Suppressor macrophage treated with lipopolysaccharide for 1 hour (primary cell): ENCODE measurements around the gene RBM25.
"Not testable (repeated sequence)": the region's sequence is repeated elsewhere in the genome, so short reads cannot be mapped to it uniquely, and the experiment has no call there.

ENCODE experiments used
- DNase-seq, 3 donors: peaks; one replicate each; pipeline ENCODE4 v3.0.0-alpha.2; 2020 to 2022

Gene RBM25

GRCh38 chr14:73105050-73105449 is 46.7 kb downstream of the RBM25 start:
- no peak for DNase-seq

GRCh38 chr14:73105727-73106126 is 47.4 kb downstream of the RBM25 start:
- DNase-seq = no peak

- DNase-seq = no peak
Measured at GRCh38 chr14:73116079-73116665, 57.8 kb downstream of the RBM25 start.

- no peak for DNase-seq
Measured at GRCh38 chr14:73124180-73124894, 66.0 kb downstream of the RBM25 start.

GRCh38 chr14:73125169-73125588 is 66.8 kb downstream of the RBM25 start:
- DNase-seq = no peak

- no peak for DNase-seq
Measured at GRCh38 chr14:73125746-73126145, 67.4 kb downstream of the RBM25 start.

- no peak for DNase-seq
Measured at GRCh38 chr14:73133795-73134194, 75.5 kb downstream of the RBM25 start.

GRCh38 chr14:73136085-73136386 is 77.7 kb downstream of the RBM25 start:
- no peak for DNase-seq

GRCh38 chr14:73136387-73137225 is 78.3 kb downstream of the RBM25 start, which contains the start of gene PSEN1:
TSS of gene PSEN1 (plus strand) at chr14:73136507. CDS start at chr14:73148020, 11,513 bp downstream.
- peak; percentile 97 to 99 (median 99) for DNase-seq

GRCh38 chr14:73140811-73141323 is 82.5 kb downstream of the RBM25 start:
- DNase-seq = peak in 1 of 3 donors; percentile 16

GRCh38 chr14:73142216-73142615 is 83.9 kb downstream of the RBM25 start:
- DNase-seq = no peak

- no peak for DNase-seq
Measured at GRCh38 chr14:73143003-73143402, 84.7 kb downstream of the RBM25 start.

- DNase-seq = no peak
Measured at GRCh38 chr14:73143617-73144016, 85.3 kb downstream of the RBM25 start.

- peak in 1 of 3 donors; percentile 10 for DNase-seq
Measured at GRCh38 chr14:73145371-73145770, 87.0 kb downstream of the RBM25 start.

- no peak for DNase-seq
Measured at GRCh38 chr14:73146111-73146510, 87.8 kb downstream of the RBM25 start.

- no peak for DNase-seq
Measured at GRCh38 chr14:73149753-73150152, 91.4 kb downstream of the RBM25 start.

GRCh38 chr14:73153272-73153671 is 94.9 kb downstream of the RBM25 start:
- DNase-seq = no peak

GRCh38 chr14:73162251-73162650 is 103.9 kb downstream of the RBM25 start:
- DNase-seq = no peak

GRCh38 chr14:73166399-73166798 is 108.1 kb downstream of the RBM25 start:
- DNase-seq = no peak

- DNase-seq = no peak
Measured at GRCh38 chr14:73167727-73168126, 109.4 kb downstream of the RBM25 start.

- no peak for DNase-seq
Measured at GRCh38 chr14:73168274-73168673, 109.9 kb downstream of the RBM25 start.

- no peak for DNase-seq
Measured at GRCh38 chr14:73168691-73169090, 110.4 kb downstream of the RBM25 start.

- DNase-seq = not testable (repeated sequence)
Measured at GRCh38 chr14:73169855-73170254, 111.5 kb downstream of the RBM25 start.

- no peak for DNase-seq
Measured at GRCh38 chr14:73170686-73171085, 112.4 kb downstream of the RBM25 start.
